Measurements from ENCODE around the gene ALOX15.
"Not testable (repeated sequence)": the region's sequence is repeated elsewhere in the genome, so short reads cannot be mapped to it uniquely, and the experiment has no call there.

The ALOX15 gene

GRCh38 chr17:4593021-4593421, 48.5 kb downstream of the ALOX15 start:
- DNase-seq = no peak

GRCh38 chr17:4592240-4593005, 49.1 kb downstream of the ALOX15 start:
- no peak for DNase-seq

GRCh38 chr17:4591529-4591928, 49.9 kb downstream of the ALOX15 start:
- no peak for DNase-seq

GRCh38 chr17:4590981-4591453, 50.5 kb downstream of the ALOX15 start:
- DNase-seq = no peak

- not testable (repeated sequence) for DNase-seq
These were observed 51.4 kb downstream of the ALOX15 start for GRCh38 chr17:4590042-4590441.

- no peak for DNase-seq
These were observed 52.4 kb downstream of the ALOX15 start for GRCh38 chr17:4588898-4589625.

GRCh38 chr17:4588391-4588790, 53.1 kb downstream of the ALOX15 start:
- no peak for DNase-seq

- DNase-seq = no peak
These were observed 53.7 kb downstream of the ALOX15 start for GRCh38 chr17:4587803-4588202.

GRCh38 chr17:4587195-4587594, 54.3 kb downstream of the ALOX15 start:
- no peak for DNase-seq

- no peak for DNase-seq
These were observed 55.4 kb downstream of the ALOX15 start for GRCh38 chr17:4586043-4586442.

- DNase-seq = no peak
These were observed 55.9 kb downstream of the ALOX15 start for GRCh38 chr17:4585638-4585994.

- no peak for DNase-seq
These were observed 56.4 kb downstream of the ALOX15 start for GRCh38 chr17:4584917-4585637.

- DNase-seq = no peak
These were observed 57.2 kb downstream of the ALOX15 start, which contains the start of gene SMTNL2 for GRCh38 chr17:4584101-4584916. TSS of gene SMTNL2 (plus strand) at chr17:4584529. CDS start at chr17:4584606, 77 bp downstream.

- DNase-seq = no peak
These were observed 57.7 kb downstream of the ALOX15 start for GRCh38 chr17:4583782-4584100.

- no peak for DNase-seq
These were observed 58.3 kb downstream of the ALOX15 start for GRCh38 chr17:4583206-4583605.

GRCh38 chr17:4582691-4583090, 58.8 kb downstream of the ALOX15 start:
- DNase-seq = no peak

GRCh38 chr17:4582101-4582501, 59.4 kb downstream of the ALOX15 start:
- DNase-seq = no peak

Measured in CD4-positive, alpha-beta T cell treated with Interleukin-4 for 1 hour (primary cell).